IPS-NIHi7 (cell line): ENCODE results near the gene UNC119B.

Source experiments
- DNase-seq: peaks from one replicate; pipeline ENCODE4 v3.0.0; 2012; ENCODE audit warnings: mixed read lengths; ENCODE audit errors: extremely low spot score

The UNC119B gene

DNA sequence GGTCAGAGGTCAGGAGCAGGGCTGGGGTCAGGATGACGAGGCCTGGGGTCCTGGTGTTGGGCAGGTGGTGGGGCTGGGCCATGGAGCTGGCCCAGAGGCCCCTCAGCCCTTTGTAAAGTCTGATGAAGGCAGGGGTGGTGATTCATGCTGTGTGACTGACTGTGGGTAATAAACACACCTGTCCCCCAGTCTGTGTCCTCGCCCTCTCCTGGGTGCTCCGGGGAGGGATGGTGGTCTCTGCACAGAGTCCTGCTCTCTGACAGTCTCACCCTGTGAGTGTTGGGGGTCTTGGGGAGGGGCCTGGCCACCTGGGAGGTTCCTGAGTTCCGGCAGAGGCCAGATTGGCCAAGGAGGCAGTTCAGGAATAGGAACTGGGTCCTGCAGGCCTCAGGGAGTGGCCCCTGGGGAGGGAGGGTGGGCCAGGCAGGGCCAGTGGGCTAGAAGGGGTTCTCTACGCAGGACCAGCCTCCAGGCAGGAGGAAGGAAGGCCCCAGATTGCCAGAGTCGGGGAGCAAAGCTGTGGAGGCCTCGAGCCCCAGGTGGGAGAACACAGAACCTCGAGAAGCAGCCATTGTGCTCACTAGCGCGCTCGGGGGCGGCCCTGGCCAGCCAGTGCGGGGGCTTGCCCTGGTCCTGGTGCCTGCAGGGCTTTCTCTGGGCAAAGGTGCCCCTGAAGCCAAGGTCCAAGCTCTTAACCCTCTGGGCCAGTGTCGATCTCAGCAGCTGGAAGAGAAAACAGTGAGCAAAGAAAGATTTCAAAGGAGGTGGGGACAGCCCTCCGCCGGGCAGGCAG is 29.8 kb downstream of the UNC119B start:
- DNase-seq, result no peak

DNA sequence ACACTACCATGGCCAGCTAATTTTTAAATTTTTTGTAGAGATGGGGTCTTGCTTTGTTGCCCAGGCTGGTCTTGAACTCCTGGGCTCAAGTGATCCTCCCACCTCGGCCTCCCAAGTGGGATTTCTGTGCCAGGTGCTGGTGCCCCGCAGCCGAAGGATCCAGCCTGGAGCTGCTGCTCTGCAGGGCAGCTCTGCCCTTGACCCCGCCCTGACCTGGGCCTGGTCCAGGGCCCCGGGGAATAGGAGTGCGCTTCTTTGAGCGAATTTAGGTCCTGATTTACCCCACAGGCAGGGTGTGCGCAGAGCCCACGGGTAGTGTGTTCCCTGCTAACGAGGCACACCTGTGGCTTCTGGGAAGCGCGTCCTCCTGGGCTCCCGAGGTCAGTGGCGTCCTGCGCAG is 30.6 kb downstream of the UNC119B start:
- DNase-seq, result no peak

DNA sequence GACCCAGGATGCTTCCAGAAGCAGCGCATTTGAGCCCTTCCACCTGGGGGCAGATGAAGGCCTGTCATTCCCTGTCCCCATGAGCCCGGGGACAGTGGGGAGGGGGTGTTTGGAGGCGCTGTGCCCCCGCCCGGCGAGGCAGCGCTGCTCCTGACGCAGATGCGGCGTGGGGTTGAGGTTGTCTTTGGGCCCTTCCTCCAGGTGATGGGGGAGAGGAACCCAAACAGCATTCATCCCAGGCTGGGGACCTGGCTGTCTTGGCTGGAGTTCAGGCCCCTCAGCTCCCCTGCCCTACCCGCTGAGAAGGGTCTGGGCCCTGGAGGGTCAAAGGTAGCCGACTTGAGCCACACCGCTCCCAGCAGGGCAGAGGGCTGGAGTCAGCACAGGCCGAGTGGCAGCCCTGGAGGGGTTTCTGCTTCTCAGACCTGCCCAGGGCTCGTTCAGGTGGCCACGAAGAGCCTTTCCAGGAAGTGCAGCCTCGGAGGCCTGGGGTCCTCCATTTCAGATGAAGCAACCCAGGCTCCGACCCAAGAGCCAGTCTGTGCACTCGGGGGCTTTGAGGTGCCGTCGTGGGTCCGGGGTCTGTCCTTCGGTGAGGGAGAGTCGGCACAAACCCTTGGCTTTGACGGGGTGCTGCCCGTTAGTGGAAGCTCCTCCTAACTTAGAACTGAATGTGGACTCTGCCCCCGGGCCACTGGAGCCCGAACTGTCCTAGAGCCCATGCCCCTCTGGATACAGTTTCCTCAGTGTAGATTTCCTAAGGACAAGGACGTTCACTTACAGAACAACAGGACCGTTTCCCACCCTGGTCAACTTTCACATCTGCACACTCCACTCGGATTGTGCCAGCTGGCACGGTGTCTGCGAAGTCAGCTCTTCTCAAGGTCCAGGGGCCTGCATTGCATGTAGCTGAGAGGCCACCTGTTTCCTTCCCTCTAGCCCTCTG is 31.5 kb downstream of the UNC119B start:
- no peak for DNase-seq

DNA sequence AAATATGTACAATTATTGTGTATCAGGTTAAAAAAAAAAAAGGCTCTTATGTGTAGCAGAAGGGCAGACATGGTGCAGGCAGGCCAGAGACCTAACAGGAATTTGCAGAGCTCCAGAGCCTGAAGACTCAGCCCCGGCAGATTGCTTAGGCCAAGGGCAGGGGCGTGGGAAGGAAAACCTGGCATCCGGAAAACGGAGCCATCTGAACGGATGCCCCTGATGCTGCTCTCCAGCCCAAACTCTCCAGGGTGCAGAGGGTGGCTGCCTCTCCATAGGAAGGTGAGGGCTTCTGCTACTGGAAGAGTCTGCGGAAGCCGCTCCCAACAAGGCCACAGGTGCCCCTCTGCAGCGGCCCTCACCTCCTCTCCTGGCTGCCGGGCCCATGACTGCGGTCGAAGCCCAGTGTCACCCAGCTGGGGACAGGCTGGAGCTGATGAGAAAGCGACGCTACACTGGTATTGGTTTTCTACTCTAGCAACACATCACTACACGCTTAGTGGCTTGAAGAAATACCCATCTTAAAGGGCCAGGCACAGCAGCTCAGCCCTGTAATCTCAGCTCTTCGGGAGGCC is 34.8 kb downstream of the UNC119B start:
- no peak for DNase-seq

DNA sequence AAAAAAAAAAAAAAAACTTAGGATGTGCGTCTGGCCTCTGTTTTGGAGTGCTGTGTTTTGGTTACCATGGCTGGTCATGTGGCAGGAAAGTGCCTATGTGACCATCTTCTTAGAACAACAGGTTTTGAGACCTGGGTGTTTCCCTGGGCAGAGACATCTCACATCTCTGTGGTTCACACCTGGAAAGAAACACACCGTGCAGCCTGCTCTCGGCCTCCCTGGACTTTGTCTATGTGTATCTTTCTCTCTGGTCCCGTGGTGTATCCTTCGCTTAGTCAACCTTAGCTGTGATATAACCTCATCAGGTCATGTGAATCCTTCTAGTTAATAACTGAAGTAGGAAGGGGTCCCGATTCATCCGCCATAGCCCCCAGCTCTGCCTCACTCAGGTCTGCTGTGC is 38.0 kb downstream of the UNC119B start:
- DNase-seq, result no peak

DNA sequence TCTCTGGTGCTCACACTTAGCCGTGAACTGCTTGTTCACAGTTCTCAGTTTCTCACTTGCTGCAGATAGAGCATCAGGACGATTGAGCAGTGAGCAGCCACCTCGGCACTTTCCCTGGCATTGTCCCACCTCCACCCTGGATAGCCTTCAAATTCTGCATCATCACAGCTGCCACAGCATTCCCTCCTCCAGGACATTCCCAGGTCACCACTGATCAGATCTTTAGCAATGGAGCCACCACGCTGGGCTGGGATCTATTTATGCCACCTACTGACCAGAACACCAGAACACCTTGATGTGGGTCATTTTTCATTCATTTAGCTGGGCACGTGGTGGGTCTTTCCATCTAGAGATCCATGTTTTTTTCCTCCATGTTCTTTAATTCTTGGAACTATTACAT is 39.0 kb downstream of the UNC119B start:
- DNase-seq, result no peak

DNA sequence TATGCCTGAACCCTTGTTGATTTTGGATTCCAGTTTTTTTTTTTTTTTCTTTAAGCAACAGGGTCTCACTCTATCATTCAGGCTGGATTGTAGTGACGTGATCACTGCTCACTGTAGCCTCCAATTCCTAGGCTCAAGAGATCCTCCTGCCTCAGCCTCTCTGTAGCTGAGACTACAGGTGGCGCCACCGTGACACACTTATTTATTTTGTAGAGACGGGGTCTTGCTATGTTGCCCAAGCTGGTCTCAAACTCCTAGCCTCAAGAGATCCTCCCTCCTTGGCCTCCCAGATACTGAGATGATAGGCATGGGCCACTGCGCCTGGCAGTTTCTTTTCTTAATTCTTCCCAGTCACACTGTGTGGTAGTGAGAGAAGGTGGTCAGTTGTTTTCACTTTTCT is 40.5 kb downstream of the UNC119B start:
- DNase-seq, result no peak

DNA sequence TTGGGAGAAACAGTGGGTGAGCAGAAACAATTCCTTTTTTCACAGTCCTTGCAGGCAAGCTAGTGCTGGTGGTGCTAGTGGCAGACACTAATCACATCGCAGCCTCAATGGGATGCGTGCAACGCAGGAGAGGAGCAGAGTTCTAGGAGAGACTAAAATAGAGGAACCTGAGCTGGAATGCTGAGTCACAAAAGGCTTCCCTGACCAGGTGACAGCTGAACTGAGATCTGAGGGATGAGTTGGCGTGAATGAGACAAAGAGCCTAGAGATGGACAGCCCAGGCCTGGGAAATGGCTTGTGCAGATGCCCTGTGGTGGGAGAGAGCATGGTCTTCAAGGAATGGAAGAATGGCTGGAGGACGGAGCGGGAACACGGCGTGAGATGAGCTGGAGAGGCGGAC is 41.1 kb downstream of the UNC119B start:
- DNase-seq, result no peak

DNA sequence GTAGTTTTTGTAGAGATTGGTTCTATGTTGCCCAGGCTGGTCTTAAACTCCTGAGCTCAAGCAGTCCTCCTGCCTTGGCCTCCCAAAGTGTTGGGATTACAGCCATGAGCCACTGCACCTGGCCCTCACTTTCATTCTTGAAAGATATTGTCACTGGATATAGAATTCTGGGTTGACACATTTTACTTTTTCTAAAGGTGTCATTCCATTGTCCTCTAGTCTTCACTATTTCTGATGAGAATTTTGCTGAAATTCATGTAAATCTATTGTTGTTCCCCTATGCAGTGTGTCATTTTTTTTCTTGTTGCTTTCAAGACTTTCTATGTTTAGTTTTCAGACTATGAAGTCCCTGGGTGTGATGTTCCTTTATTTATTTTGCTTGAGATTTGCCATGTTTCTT is 44.5 kb downstream of the UNC119B start:
- no peak for DNase-seq

DNA sequence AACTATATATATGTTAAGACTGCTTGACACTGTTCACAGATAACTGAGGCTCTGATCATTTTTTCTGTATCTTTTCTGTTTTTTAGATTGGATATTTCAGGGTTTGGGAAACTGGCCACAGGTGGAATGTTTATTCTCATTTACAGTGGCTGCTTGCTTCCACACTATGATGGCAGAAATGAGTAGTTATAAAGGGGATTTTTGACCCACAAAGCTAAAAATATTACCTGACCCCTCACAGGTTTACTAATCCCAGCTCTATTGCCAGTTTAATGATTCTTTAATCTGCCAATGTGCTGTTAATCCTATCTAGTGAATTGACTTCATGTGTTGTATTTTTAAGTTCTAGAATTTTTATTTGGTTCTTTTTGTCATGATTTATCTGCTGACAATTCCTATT is 45.0 kb downstream of the UNC119B start:
- no peak for DNase-seq

DNA sequence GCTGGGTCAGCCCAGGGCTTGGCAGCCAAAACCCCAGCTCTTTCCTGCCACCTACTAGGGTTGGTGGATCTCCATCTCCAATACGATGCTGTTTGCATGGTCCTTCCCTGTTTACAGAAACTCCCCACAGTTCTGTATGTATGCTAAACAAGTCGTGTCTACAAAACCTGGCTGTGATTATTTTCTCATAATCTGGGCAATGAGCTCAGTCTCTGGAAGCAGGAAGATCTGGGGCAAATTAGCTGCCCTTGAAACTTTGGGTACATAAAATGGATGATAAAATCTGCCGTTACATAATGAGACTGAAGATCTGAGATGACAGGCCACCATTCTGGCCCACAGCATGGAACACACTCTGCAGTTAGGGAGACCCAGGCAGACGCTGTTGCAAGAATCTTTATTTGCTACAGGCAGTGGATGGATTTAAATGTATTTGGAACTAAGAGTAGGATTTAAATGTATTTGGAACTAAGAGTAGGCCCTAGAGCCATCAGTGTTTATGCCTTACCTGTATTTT is 47.0 kb downstream of the UNC119B start:
- no peak for DNase-seq

DNA sequence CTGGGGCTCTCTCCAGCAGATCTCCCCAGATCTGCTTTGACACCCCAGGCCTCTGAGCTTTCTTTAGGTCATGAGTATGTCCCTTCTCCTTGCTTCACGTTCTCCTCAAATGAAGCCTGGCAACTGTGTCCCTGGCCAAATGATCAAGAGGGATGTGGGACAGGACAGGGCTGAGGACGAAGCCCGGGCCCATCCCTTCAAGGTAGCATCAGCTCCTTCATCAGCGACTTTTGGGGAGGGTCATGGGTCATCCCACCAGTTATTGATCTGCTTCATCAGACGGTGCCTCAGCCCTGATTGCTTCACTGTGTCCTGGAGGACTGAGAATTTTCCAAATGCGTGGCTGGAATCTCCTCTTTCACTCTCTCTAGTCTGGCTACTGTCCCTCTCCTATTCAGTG is 47.7 kb downstream of the UNC119B start:
- no peak for DNase-seq

DNA sequence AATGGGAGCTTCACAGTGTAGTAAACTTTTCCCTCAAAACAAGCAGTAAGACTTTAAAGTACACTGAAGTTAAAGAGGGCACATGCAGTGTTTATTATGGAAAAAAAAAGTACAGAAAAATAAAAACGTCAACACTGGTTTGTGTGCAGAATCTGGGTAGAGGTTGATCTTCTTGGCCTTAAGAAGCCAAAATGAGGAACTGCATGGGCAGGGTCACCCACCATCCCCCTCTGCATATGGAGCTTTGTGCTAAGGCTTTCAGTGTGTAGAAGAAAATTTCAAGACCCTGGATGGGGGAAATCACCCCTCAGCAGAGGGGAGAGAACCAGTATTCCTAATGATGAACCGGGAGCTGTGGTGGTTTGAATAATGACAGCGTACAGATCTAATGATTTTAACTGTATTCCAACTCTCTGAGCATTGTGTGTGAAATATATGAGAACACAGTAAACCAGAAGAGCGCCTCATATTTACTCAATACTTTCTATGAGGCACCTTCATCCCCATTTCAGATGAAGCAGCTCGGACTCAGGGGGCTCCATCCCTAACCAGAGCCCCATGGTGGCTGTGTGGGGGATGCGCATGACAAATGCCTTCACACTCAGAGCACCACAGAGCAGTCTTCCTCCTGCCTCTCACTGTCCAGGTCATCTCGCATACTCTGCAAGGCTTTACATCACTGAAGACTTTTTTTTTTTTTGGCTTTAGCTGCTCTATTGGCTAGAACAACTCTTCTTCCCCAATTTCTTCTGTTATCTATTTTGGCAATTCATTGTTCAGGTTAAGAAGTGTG is 48.7 kb downstream of the UNC119B start:
- DNase-seq, result no peak

DNA sequence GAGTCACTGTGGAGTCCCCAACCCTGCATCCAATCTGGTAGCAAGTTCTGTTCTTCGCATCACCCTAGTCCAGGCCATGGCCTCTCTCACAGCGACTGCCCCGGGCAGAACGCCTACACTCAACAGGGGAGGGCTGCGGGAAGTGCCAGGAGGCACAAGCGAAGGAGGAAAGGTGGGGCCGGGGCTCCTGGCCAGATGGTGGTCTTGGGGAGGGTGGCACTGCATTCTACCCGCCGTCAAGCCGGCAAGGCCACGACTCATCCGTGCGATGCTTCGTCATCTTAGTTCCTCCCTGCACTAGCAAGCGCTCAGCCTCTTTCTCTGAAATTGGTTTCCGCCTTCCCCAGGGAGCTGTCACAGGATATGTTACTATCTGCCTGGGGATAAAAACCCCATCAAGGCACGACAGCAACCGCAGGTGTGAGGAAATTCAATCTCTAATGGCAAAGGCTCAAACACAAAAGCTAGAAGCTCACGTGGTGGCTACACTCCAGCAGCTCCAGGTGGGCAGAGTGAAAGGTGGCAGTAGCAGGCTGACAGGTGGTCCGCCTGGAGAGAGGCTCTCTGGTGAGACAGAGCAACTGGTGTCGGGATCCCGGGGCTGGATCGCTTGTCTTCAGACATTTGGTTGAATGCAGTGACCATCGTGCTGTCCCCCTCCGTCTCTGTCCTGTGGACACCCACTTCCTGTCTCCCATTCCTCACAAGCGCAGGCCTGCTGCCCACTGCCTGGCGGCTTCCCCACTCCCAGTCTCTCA is 49.5 kb downstream of the UNC119B start:
- DNase-seq, result no peak

DNA sequence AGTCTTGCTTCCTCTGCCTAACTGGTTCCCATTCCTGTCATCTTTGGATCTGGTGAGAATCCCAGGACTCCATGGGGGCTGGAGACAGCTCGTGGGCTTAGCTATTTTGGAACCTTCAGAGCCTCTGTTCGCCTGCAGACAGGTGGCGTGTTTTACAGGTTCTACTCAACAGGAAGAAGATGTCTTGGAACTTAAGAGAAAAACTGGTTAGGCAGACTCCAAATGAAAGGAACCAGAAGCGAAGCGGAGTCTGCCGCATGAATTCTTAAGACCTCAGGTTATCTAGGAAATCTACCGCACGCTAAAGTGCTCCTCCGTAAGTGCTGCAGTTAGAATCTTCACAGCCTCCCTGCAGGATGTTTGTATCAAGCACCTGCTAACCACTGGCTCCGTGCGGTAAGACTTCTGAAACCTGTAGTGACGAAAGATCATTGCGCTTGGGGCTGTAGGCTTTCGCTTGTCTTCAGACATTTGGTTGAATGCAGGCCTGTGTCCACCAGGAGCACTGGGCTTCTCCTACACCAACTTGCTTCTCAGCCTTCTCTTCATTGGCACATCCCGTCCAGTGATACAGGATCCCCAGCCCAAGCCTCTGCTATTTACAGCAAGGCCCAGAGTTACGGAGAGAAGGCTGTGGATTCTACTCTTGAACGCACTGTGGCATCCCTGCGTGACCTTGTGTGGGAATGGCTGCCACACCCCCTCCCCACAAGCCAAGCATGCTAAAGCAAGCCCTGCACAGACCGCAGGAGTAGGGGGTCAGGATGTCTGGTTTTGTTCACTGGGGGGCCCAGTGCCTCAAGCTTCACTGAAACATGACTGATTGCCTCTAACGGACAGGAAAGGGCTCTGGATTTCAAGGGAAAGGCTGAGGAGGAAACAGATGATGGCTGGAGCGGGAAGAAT is 50.3 kb downstream of the UNC119B start:
- no peak for DNase-seq

DNA sequence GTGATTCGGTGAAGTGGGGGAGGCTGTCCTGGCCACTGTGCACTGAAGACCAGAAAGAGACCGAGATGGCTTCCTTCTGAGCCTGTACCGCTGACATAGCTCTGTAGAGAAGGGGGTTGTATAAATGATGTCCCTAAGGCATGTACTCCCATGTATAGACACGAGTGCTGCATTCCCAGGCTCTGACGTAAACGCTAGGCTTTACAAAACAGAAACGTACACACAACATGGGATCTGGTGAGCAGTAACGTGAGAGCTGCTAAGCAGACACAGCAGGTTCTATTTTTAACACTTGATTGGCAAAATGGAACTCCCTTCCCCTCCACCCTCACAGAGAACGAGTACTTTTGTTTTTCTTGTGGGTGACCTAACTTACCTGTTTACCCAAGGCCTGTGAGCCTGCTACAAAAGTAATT is 51.3 kb downstream of the UNC119B start:
- DNase-seq, result no peak

DNA sequence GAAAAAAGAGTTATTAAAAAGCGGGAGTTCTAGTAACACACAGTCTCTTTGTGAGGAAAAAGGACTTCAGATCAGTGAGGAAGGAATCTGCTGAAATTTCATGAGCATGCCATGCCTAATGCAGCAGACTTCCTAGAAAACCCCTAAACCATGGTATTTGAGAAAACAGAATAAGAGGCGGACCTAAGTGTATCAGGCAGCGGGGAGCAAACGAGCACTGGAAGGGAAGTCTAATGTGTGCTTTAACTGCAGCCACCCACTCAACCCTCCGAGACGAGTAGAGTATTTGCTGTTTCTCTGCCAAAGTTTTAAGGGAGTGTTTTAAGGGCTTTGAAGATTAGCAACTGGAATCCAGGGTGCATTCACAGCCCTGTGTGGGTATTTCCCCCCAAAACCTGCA is 51.8 kb downstream of the UNC119B start:
- no peak for DNase-seq

DNA sequence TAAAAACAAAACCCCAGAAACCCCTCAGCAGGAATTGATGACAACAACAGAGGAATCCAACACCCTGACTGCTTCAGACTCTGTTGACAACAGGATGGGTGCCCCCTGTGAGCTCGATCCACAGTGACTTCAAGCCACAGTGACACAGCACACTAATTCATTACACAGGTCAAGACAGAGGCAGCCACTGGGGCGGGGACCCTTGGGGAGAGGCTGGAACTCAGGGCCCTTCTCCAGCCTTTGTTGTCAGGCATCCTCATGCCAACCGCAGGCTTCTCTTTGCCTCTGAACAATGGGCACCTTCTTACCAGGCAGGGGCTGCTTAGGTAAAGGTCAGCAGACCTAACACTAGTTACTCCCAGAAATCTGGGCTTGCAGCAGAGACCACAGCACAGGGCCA is 53.0 kb downstream of the UNC119B start:
- DNase-seq, result no peak

DNA sequence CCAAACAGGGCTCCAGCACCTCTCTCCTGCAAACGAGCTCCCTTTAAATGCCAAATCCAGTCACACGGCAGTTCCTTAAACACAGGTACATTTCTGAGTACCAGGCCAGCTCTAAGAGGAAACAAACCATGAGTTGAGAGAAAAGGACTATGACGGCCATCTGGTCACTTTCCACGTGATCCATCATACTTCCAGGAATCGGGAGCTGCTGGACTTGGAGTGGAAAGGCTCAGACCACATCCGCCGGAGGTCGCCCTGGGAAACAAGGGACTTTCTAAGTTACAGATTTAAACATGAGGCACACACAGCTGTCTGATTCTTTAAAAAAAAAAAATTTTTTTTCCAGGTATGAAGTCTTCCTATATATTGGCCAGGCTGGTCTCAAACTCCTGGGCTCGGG is 54.6 kb downstream of the UNC119B start:
- DNase-seq, result no peak

DNA sequence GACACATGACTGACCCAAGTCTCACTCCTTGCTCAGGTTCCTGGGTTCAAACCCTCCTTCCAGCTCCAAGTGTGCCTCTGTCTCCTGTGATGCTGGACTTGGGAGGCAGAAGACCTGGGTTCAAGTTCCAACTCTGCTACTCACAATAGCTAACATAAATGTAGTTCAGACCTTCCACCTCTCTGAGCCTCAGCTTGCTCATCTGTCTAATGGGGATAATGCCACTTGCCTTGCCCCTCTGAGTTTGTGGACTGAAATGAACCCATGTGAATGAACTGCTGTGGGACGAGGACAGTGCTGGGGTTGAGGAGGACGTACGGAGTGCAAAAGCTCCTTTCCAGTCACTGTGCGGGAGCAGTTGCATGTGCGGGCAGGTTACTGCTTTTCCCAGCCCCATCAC is 56.3 kb downstream of the UNC119B start:
- DNase-seq, result no peak
